HCT116 (cell line): ENCODE measurements around the gene IFNL1. TPM values are rescaled to one million over a fixed set of nuclear protein-coding genes. Genes with fewer than 3 reads are reported as not detected.

Experiments used
- ATAC-seq: fragments of 200-7000 bp; cut with Tn5 transposase; 2 replicates; pipeline ENCODE4 v1.9.1; 2020; ENCODE audit warnings: mild to moderate bottlenecking, moderate library complexity
- BruUV-seq: library from RNA; stranded (reverse); fragments of 400-500 nt; replicated peaks from 2 replicates; lab custom pipeline; 2021; lab: Mats Ljungman, UMichigan
- CTCF ChIA-PET: fragments of 300-600 bp; sonication (Branson Sonifier 250); formaldehyde crosslinking; loops from one replicate; lab custom pipeline; 2021; ENCODE audit warnings: antibody characterized with exemption; lab: Charles Lee
- POLR2A ChIA-PET: fragments of 300-600, 350-600 bp; sonication (Branson Sonifier 250); formaldehyde crosslinking; loops from one replicate; lab custom pipeline; 2021; ENCODE audit warnings: antibody characterized with exemption; lab: Charles Lee
- RAD21 ChIA-PET, 2 experiments: fragments of 300-600 bp; sonication (Branson Sonifier 250); formaldehyde crosslinking; loops; one replicate each; lab custom pipeline; 2023; ENCODE audit warnings: low total read pairs in 2 of 2; ENCODE audit not compliant: uncharacterized antibody in 2 of 2, unreplicated experiment in 2 of 2, low non-redundant PET in 1 of 2; lab: Charles Lee
- DNase-seq: peaks from one replicate; pipeline ENCODE4 v3.0.0-alpha.2; 2010; ENCODE audit warnings: low read depth, low spot score
- H2AFZ ChIP-seq: fragments of 200-600 bp; shearing (Covaris generic), sonication (generic); 2 replicates; pipeline ENCODE4 v1.6.1; 2017; ENCODE audit warnings: low read depth, mixed run types, mixed read lengths, antibody characterized with exemption, low read length; ENCODE audit not compliant: poor library complexity, severe bottlenecking
- H3K27ac ChIP-seq: 2 replicates; pipeline ENCODE4 v1.5.1; 2012; ENCODE audit warnings: low read depth, low read length
- H3K27me3 ChIP-seq: fragments of 200-600 bp; sonication (generic); 2 replicates; pipeline ENCODE4 v1.6.1; 2016; ENCODE audit warnings: mixed run types, low read length, mixed read lengths; ENCODE audit not compliant: insufficient read depth
- H3K36me3 ChIP-seq, 2 experiments: fragments of 200-500 bp in 1 of 2; fragments of 200-600 bp in 1 of 2; sonication (Bioruptor generic) in 1 of 2; sonication (generic) in 1 of 2; 2 replicates each; pipeline versions ENCODE4 v1.5.1 to v1.6.1; 2014 to 2016; ENCODE audit warnings: low read length in 2 of 2, inconsistent platforms in 1 of 2, mixed read lengths in 1 of 2, mixed run types in 1 of 2; ENCODE audit not compliant: insufficient read depth in 2 of 2, control insufficient read depth in 1 of 2
- H3K4me1 ChIP-seq, 2 experiments: fragments of 200-600 bp in 1 of 2; sonication (generic) in 1 of 2; 2 replicates each; pipeline versions ENCODE4 v1.5.1 to v1.6.1; 2012 to 2017; ENCODE audit warnings: low read length in 2 of 2, inconsistent platforms in 1 of 2, mild to moderate bottlenecking in 1 of 2, mixed read lengths in 1 of 2, mixed run types in 1 of 2, moderate library complexity in 1 of 2; ENCODE audit not compliant: insufficient read depth in 2 of 2, control insufficient read depth in 1 of 2
- H3K4me2 ChIP-seq: fragments of 200-600 bp; sonication (generic); 2 replicates; pipeline ENCODE4 v1.6.1; 2017; ENCODE audit warnings: mixed run types, low read length, mixed read lengths
- H3K4me3 ChIP-seq, 2 experiments: fragments of 200-600 bp in 1 of 2; sonication (generic) in 1 of 2; replicated peaks in 1 of 2; 2 replicates each; pipeline ENCODE4 v1.5.1; 2011 to 2016; ENCODE audit warnings: low read length in 2 of 2, control low read depth in 1 of 2, low read depth in 1 of 2, mild to moderate bottlenecking in 1 of 2, mixed read lengths in 1 of 2, mixed run types in 1 of 2
- H3K79me2 ChIP-seq: fragments of 200-600 bp; sonication (generic); 2 replicates; pipeline ENCODE4 v1.6.1; 2017; ENCODE audit warnings: mild to moderate bottlenecking, mixed run types, low read length, moderate library complexity, mixed read lengths; ENCODE audit not compliant: insufficient read depth
- H3K9ac ChIP-seq: fragments of 200-600 bp; sonication (generic); 2 replicates; pipeline ENCODE4 v1.6.1; 2016; ENCODE audit warnings: low read length, mixed read lengths
- H3K9me2 ChIP-seq: fragments of 200-600 bp; sonication (generic), shearing (Covaris generic); 2 replicates; pipeline ENCODE4 v1.6.1; 2017; ENCODE audit warnings: mixed run types, mild to moderate bottlenecking, moderate library complexity; ENCODE audit not compliant: insufficient read depth
- H3K9me3 ChIP-seq, 2 experiments: fragments of 200-500 bp in 1 of 2; fragments of 200-600 bp in 1 of 2; sonication (Bioruptor generic) in 1 of 2; sonication (generic) in 1 of 2; 2 replicates each; pipeline ENCODE4 v1.6.1; 2014 to 2017; ENCODE audit warnings: low read length in 2 of 2, mixed read lengths in 2 of 2, inconsistent platforms in 1 of 2, low read depth in 1 of 2, mild to moderate bottlenecking in 1 of 2, mixed run types in 1 of 2, moderate library complexity in 1 of 2; ENCODE audit not compliant: control insufficient read depth in 1 of 2, insufficient read depth in 1 of 2
- H4K20me1 ChIP-seq: fragments of 200-600 bp; sonication (generic), shearing (Covaris generic); 2 replicates; pipeline ENCODE4 v1.6.1; 2017; ENCODE audit warnings: mixed run types, mild to moderate bottlenecking, moderate library complexity; ENCODE audit not compliant: insufficient read depth
- CBX3 ChIP-seq: IDR thresholded peaks from 2 replicates; pipeline ENCODE4 v1.6.1; 2012; ENCODE audit warnings: low read depth
- EGR1 ChIP-seq: IDR thresholded peaks from 2 replicates; pipeline ENCODE4 v1.6.1; 2012; ENCODE audit warnings: low read depth
- ELF1 ChIP-seq: IDR thresholded peaks from 2 replicates; pipeline ENCODE4 v1.6.1; 2012; ENCODE audit warnings: low read depth, borderline replicate concordance
- EZH2 ChIP-seq: fragments of 200-600 bp; sonication (generic); IDR thresholded peaks from 2 replicates; pipeline ENCODE4 v1.6.1; 2017; ENCODE audit warnings: antibody characterized with exemption, mixed run types
- EZH2phosphoT487 ChIP-seq: fragments of 200-600 bp; IDR thresholded peaks from 2 replicates; pipeline ENCODE4 v1.6.1; 2018; ENCODE audit warnings: antibody characterized with exemption, borderline replicate concordance
- FOSL1 ChIP-seq: IDR thresholded peaks from 2 replicates; pipeline ENCODE4 v1.6.1; 2012; ENCODE audit warnings: low read depth
- JUND ChIP-seq: IDR thresholded peaks from 2 replicates; pipeline ENCODE4 v1.6.1; 2012
- POLR2A ChIP-seq: IDR thresholded peaks from 2 replicates; pipeline ENCODE4 v1.7.0; 2011; ENCODE audit warnings: borderline replicate concordance; ENCODE audit not compliant: insufficient read depth, insufficient read length; ENCODE audit errors: extremely low read depth
- SIN3A ChIP-seq: IDR thresholded peaks from 2 replicates; pipeline ENCODE4 v1.6.1; 2012; ENCODE audit warnings: low read depth
- SP1 ChIP-seq: IDR thresholded peaks from 2 replicates; pipeline ENCODE4 v1.6.1; 2012; ENCODE audit warnings: low read depth
- SRF ChIP-seq: IDR thresholded peaks from 2 replicates; pipeline ENCODE4 v1.6.1; 2012; ENCODE audit warnings: low read depth
- YY1 ChIP-seq: IDR thresholded peaks from 2 replicates; pipeline ENCODE4 v1.6.1; 2011; ENCODE audit warnings: low read length, low read depth, moderate library complexity, mild to moderate bottlenecking; ENCODE audit not compliant: insufficient replicate concordance; ENCODE audit errors: extremely low read depth
- ZNF274 ChIP-seq: fragments of 200-500 bp; sonication (Bioruptor generic); IDR thresholded peaks from 2 replicates; pipeline ENCODE4 v1.6.1; 2014; ENCODE audit warnings: mild to moderate bottlenecking, low read depth, low read length, inconsistent platforms
- intact Hi-C: fragments of 100-400 bp; cut with micrococcal nuclease; formaldehyde crosslinking; loops from 2 replicates; pipeline ENCODE4 v1.10.0; 2022
- total RNA-seq: library from RNA; stranded (reverse); gene quantifications from one replicate; pipeline ENCODE4 v1.2.1, GENCODE V29; 2021; ENCODE audit not compliant: unreplicated experiment
- TF ChIP-seq, protein P1 (sequence below): IDR thresholded peaks from 2 replicates; pipeline ENCODE4 v1.6.1; 2011; ENCODE audit warnings: mild to moderate bottlenecking, low read length, moderate library complexity; ENCODE audit not compliant: insufficient replicate concordance; ENCODE audit errors: extremely low read depth
- TF ChIP-seq, protein P2 (sequence below): IDR thresholded peaks from 2 replicates; pipeline ENCODE4 v1.6.1; 2012

Gene IFNL1
- total RNA-seq, 1 experiment from 2014 or later, result not detected

DNA sequence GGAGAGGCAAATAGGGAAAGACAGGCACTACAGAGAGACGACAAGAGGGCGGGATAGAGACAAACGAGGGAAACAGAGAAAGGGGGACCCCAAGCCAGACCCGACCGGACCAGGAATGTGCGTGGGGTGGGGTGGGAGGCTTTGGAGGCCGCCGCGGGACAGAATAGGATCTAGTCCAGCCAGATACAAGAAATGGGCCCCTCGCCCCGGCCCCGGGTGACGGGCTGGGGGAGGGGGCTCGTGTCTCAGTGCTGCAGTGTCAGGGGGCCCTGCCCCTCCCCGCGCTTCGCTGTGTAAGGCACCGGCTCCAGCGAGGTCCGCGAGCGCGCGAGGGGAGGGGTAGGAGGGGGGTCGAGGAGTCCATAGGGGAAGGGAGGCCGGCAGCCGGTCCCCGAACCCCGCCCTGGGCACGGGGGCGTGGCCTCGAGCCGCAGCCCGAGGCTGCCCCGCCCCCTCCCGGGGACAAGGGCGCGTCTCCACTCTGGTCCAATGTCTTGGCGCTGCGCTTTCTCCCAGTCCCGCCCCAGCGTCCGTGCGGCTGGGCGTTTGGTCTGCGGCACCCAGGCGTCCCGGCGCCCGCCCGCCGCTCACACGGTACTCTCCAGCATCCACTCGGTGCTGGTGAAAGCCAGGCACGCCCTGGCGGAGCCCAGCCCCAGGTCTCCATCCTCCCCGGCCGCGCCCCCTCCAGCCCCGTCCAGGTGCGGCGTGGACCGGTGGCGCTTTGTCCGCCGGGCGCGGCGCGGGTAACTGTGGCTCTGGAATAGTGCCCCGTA is 11.0 kb downstream of the IFNL1 start:
- ChIA-PET CTCF (no interaction called here), RAD21 (no interaction called here), POLR2A (no interaction called here)
- ATAC-seq (no peak), DNase-seq (no peak)
- intact Hi-C loops, result no loop called here
- Histone ChIP-seq H2AFZ (no peak overlapping the region), H3K9me2 (no peaks in the 10 kb centered on the region), H4K20me1 (no peaks in the 10 kb centered on the region), H3K4me3 (no peak overlapping the region), H3K4me1 (peaks cover 9 to 10% of the 10 kb centered on the region in 2 experiments), H3K9ac (no peak overlapping the region), H3K36me3 (peaks cover 0 to 7% of the 10 kb centered on the region in 2 experiments; a peak in 1 of 4 replicates), H3K4me2 (no peak overlapping the region), H3K27me3 (no peaks in the 10 kb centered on the region), H3K9me3 (no peaks in the 10 kb centered on the region), H3K27ac (no peak overlapping the region), H3K79me2 (peaks cover 17% of the 10 kb centered on the region)
- TF ChIP-seq ELF1 (no peak), EGR1 (no peak), SP1 (no peak), YY1 (no peak), ZNF274 (no peak), JUND (no peak), CBX3 (no peak), FOSL1 (no peak), SIN3A (no peak), POLR2A (no peak), SRF (no peak), EZH2phosphoT487 (no peak), EZH2 (no peak)
- TF ChIP-seq, protein P1, sequence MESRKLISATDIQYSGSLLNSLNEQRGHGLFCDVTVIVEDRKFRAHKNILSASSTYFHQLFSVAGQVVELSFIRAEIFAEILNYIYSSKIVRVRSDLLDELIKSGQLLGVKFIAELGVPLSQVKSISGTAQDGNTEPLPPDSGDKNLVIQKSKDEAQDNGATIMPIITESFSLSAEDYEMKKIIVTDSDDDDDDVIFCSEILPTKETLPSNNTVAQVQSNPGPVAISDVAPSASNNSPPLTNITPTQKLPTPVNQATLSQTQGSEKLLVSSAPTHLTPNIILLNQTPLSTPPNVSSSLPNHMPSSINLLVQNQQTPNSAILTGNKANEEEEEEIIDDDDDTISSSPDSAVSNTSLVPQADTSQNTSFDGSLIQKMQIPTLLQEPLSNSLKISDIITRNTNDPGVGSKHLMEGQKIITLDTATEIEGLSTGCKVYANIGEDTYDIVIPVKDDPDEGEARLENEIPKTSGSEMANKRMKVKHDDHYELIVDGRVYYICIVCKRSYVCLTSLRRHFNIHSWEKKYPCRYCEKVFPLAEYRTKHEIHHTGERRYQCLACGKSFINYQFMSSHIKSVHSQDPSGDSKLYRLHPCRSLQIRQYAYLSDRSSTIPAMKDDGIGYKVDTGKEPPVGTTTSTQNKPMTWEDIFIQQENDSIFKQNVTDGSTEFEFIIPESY, result no peak
- TF ChIP-seq, protein P2, sequence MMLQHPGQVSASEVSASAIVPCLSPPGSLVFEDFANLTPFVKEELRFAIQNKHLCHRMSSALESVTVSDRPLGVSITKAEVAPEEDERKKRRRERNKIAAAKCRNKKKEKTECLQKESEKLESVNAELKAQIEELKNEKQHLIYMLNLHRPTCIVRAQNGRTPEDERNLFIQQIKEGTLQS, result no peak
- no TSS peak for BruUV-seq
